ENCODE results near the gene CCDC73. TPM values are rescaled to one million over a fixed set of nuclear protein-coding genes. Genes with fewer than 3 reads are reported as not detected.
"Not testable (repeated sequence)": the region's sequence is repeated elsewhere in the genome, so short reads cannot be mapped to it uniquely, and the experiment has no call there.

CCDC73 gene
- total RNA-seq, 1 donor from 2014 or later: not detected

DNA sequence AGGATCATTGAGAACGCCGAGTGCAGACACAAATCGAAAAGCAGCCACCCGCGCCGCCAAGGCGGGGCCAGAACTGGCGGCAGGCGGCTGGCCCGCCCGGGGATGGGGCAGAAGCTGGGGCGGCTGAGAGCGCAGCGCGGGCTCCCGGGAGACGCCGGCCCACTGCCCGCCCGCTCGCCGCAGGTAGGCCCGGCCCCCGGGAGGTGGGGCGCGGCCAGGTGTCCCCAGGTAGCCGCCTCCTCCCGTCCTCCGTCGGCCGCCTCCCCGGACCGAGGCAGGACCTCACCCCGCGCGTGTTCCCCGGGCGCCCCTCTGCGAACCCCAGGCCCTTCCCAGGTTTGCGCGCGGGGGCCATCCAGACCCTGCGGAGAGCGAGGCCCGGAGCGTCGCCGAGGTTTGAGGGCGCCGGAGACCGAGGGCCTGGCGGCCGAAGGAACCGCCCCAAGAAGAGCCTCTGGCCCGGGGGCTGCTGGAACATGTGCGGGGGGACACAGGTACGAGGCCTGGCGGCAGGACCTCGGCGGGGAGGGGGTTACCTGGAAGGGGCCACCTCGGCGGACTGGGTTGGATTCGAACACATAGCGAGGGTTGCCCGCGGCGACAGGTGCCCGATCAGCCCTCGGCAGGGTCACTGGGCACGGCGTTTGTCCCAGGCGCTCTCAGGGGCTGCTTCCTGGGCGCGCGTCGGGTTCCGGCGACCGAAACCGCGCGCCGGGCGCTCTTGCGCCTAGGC is 35.4 kb upstream of the CCDC73 start, which contains the start of gene PRRG4:
TSS of gene PRRG4 (plus strand) at position 248 of the 733 bp plus-strand sequence. CDS start 603 bp downstream, outside the sequence.
- Mint-ChIP-seq H3K27ac (no peak within 1 kb of the TSS), H3K4me1 (ENCODE audit: low read depth) (peaks cover 6% of the 10 kb centered on the region), H3K9me3 (ENCODE audit: low read depth) (no peaks in the 10 kb centered on the region), H3K27me3 (peaks cover 51% of the 10 kb centered on the region), H3K4me3 (ENCODE audit: low read depth) (peak within 1 kb of the TSS; percentile 82), H3K36me3 (ENCODE audit: insufficient read depth) (no peaks in the 10 kb centered on the region)
- DNase-seq (ENCODE audit: low spot score, unreplicated experiment): peak; percentile 51
- TF ChIP-seq, protein P1, sequence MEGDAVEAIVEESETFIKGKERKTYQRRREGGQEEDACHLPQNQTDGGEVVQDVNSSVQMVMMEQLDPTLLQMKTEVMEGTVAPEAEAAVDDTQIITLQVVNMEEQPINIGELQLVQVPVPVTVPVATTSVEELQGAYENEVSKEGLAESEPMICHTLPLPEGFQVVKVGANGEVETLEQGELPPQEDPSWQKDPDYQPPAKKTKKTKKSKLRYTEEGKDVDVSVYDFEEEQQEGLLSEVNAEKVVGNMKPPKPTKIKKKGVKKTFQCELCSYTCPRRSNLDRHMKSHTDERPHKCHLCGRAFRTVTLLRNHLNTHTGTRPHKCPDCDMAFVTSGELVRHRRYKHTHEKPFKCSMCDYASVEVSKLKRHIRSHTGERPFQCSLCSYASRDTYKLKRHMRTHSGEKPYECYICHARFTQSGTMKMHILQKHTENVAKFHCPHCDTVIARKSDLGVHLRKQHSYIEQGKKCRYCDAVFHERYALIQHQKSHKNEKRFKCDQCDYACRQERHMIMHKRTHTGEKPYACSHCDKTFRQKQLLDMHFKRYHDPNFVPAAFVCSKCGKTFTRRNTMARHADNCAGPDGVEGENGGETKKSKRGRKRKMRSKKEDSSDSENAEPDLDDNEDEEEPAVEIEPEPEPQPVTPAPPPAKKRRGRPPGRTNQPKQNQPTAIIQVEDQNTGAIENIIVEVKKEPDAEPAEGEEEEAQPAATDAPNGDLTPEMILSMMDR (IDR thresholded peaks at IDR 0.05; ENCODE audit: unreplicated experiment): no peak

DNA sequence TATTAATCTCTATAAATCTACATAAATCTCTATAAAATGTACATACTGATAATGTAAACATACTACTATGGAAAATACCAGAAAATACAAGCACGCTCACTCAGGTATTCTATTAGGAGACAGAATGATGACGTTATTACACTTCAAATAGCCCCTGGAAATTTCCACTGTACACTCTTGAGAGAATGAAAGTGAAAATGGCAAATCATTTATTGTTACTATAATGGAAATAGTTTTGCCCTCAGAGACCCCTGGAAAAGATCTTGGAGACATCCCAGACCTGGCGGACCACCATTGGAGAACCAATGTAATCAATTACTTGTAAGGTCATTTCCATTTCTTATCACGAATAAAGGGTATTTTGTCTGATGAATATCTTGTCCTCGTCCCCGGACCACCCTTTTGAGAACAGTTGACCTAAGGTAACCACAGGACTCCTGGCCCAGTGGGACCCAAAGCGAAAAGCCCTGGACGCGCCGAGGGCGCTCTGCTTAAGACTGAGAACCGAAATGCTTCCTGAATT is 34.8 kb upstream of the CCDC73 start:
- peaks cover 6% of the 10 kb centered on the region for H3K4me1 Mint-ChIP-seq (ENCODE audit: low read depth)
- DNase-seq (ENCODE audit: low spot score, unreplicated experiment): no peak
- peak overlapping the region; percentile 82 for H3K4me3 Mint-ChIP-seq (ENCODE audit: low read depth)
- no peak overlapping the region for H3K27ac Mint-ChIP-seq
- H3K9me3 Mint-ChIP-seq (ENCODE audit: low read depth): no peaks in the 10 kb centered on the region
- H3K36me3 Mint-ChIP-seq (ENCODE audit: insufficient read depth): no peaks in the 10 kb centered on the region
- TF ChIP-seq, protein P1 (IDR thresholded peaks at IDR 0.05; ENCODE audit: unreplicated experiment): no peak
- peaks cover 51% of the 10 kb centered on the region for H3K27me3 Mint-ChIP-seq

DNA sequence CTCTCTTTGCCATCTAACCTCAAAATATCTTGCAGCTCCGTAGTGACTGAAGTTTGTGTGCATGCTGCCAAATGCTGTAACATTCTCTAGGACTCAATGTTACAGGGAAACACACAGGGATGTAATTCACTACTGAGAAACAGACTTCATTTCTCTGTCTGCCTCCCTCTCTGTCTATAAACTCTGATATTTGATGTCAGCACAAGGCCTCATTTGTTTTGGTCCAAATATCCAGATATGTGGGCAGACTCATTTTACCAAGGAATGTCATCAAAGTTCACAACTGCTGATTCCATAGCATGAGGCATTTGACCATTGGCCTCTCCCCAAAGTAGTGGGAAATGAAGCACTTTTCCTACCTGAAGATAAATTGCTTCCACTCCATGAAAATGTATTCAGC is 32.8 kb upstream of the CCDC73 start:
- Mint-ChIP-seq H3K36me3 (ENCODE audit: insufficient read depth) (no peaks in the 10 kb centered on the region), H3K4me3 (ENCODE audit: low read depth) (no peak overlapping the region), H3K27me3 (peaks cover 38% of the 10 kb centered on the region), H3K27ac (no peak overlapping the region), H3K4me1 (ENCODE audit: low read depth) (peaks cover 6% of the 10 kb centered on the region), H3K9me3 (ENCODE audit: low read depth) (no peaks in the 10 kb centered on the region)
- DNase-seq (ENCODE audit: low spot score, unreplicated experiment): no peak
- TF ChIP-seq, protein P1 (IDR thresholded peaks at IDR 0.05; ENCODE audit: unreplicated experiment): no peak

DNA sequence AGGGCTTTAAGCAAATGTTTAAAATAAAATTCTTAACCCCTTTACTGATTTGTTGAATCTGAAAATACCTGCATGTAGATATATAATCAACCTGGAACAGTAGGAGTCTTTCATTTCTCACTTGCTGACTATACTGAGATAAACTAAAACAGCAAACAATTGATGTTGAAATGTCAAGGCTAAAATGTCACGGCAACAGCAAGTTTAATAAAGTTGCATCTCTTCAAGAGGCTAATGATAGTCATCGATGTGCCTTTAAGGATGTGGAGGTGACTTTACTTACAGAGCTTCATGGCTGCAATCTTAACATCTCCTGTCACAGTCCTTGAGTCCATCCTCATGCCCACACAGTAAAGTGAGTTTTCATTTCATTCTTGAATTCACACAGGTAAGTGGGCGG is 31.7 kb upstream of the CCDC73 start:
- DNase-seq (ENCODE audit: low spot score, unreplicated experiment): no peak
- H3K4me1 Mint-ChIP-seq (ENCODE audit: low read depth): peaks cover 4% of the 10 kb centered on the region
- H3K27ac Mint-ChIP-seq: no peak overlapping the region
- peaks cover 32% of the 10 kb centered on the region for H3K27me3 Mint-ChIP-seq
- H3K9me3 Mint-ChIP-seq (ENCODE audit: low read depth): no peaks in the 10 kb centered on the region
- no peaks in the 10 kb centered on the region for H3K36me3 Mint-ChIP-seq (ENCODE audit: insufficient read depth)
- H3K4me3 Mint-ChIP-seq (ENCODE audit: low read depth): no peak overlapping the region
- TF ChIP-seq, protein P1 (IDR thresholded peaks at IDR 0.05; ENCODE audit: unreplicated experiment): no peak

DNA sequence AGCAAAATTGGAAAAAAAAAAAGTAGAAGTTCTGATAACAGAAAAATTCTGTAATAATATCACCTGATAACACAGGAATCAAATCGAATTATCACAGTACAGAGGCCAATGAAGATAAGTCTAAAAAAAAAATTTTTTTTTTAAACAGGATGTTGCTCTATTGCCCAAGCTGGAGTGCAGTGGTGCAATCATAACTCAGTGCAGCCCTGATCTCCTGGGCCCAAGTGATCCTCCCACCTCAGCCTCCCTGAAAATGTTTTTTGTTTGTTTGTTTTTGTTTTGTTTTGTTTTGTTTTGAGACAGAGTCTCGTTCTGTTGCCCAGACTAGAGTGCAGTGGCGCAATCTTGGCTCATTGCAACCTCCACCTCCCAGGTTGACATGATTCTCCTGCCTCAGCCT is 29.2 kb upstream of the CCDC73 start:
- not testable (repeated sequence) for DNase-seq (ENCODE audit: low spot score, unreplicated experiment); H3K9me3 Mint-ChIP-seq (ENCODE audit: low read depth); H3K4me1 Mint-ChIP-seq (ENCODE audit: low read depth); H3K4me3 Mint-ChIP-seq (ENCODE audit: low read depth); H3K27ac Mint-ChIP-seq; H3K36me3 Mint-ChIP-seq (ENCODE audit: insufficient read depth)
- peaks cover 15% of the 10 kb centered on the region for H3K27me3 Mint-ChIP-seq
